IMR-90 (cell line): ENCODE results near the gene FAU. TPM values are rescaled to one million over a fixed set of nuclear protein-coding genes. Genes with fewer than 3 reads are reported as not detected.

Experiments
- ATAC-seq: fragments of 200-7000 bp; cut with Tn5 transposase; 2 replicates; pipeline ENCODE4 v1.9.1; 2020; ENCODE audit warnings: low read depth, mild to moderate bottlenecking, moderate library complexity
- BruUV-seq: library from RNA; stranded (reverse); fragments of 400-500 nt; replicated peaks from 2 replicates; lab custom pipeline; 2021; lab: Mats Ljungman, UMichigan
- CTCF ChIA-PET: fragments of 300-600 bp; formaldehyde crosslinking; extraction: SDS; loops from one replicate; lab custom pipeline; 2021; ENCODE audit warnings: antibody characterized with exemption; lab: Yijun Ruan, JAX
- POLR2A ChIA-PET: fragments of 300-600 bp; sonication (Branson Sonifier 250); formaldehyde crosslinking; loops from one replicate; lab custom pipeline; 2022; ENCODE audit warnings: antibody characterized with exemption; ENCODE audit not compliant: unreplicated experiment; lab: Charles Lee
- DNase-seq: peaks from one replicate; pipeline ENCODE4 v3.0.0; 2013
- H2AFZ ChIP-seq: replicated peaks from 2 replicates; pipeline ENCODE3; 2013; ENCODE audit warnings: low read length, mild to moderate bottlenecking; ENCODE audit not compliant: poor library complexity
- H2AK5ac ChIP-seq: 2 replicates; pipeline ENCODE4 v1.6.1; 2013; ENCODE audit warnings: low read depth, low read length, inconsistent platforms
- H2AK9ac ChIP-seq: replicated peaks from 2 replicates; pipeline ENCODE3; 2013; ENCODE audit warnings: mild to moderate bottlenecking, low read depth, low read length, moderate library complexity; ENCODE audit not compliant: poor library complexity
- H2BK120ac ChIP-seq: 2 replicates; pipeline ENCODE4 v1.6.1; 2013; ENCODE audit warnings: low read depth, low read length, inconsistent platforms
- H2BK15ac ChIP-seq: 3 replicates; pipeline ENCODE4 v1.6.1; 2013; ENCODE audit warnings: low read depth, low read length, inconsistent platforms
- H2BK20ac ChIP-seq: 2 replicates; pipeline ENCODE4 v1.6.1; 2013; ENCODE audit warnings: low read depth, mild to moderate bottlenecking, inconsistent platforms, low read length, moderate library complexity
- H2BK5ac ChIP-seq: 2 replicates; pipeline ENCODE4 v1.6.1; 2013; ENCODE audit warnings: mild to moderate bottlenecking, low read depth, low read length, inconsistent platforms; ENCODE audit not compliant: poor library complexity, severe bottlenecking
- H3K14ac ChIP-seq: replicated peaks from 2 replicates; pipeline ENCODE4 v1.6.1; 2013; ENCODE audit warnings: low read depth, low read length, inconsistent platforms
- H3K18ac ChIP-seq: 2 replicates; pipeline ENCODE4 v1.6.1; 2013; ENCODE audit warnings: low read depth, low read length, control low read depth
- H3K23ac ChIP-seq: 2 replicates; pipeline ENCODE4 v1.6.1; 2013; ENCODE audit warnings: low read depth, low read length, inconsistent platforms
- H3K27ac ChIP-seq: 2 replicates; pipeline ENCODE4 v1.5.1; 2013; ENCODE audit warnings: mild to moderate bottlenecking, control low read depth, low read length; ENCODE audit not compliant: insufficient read depth
- H3K27me3 ChIP-seq: 2 replicates; pipeline ENCODE4 v1.6.1; 2013; ENCODE audit warnings: low read length; ENCODE audit not compliant: control insufficient read depth, insufficient read depth
- H3K36me3 ChIP-seq: 2 replicates; pipeline ENCODE4 v1.6.1; 2013; ENCODE audit warnings: low read length, mixed read lengths; ENCODE audit not compliant: control insufficient read depth, insufficient read depth
- H3K4ac ChIP-seq: 2 replicates; pipeline ENCODE4 v1.6.1; 2013; ENCODE audit warnings: low read depth, low read length, inconsistent platforms
- H3K4me1 ChIP-seq: 2 replicates; pipeline ENCODE4 v1.6.1; 2013; ENCODE audit warnings: low read length, mixed read lengths; ENCODE audit not compliant: control insufficient read depth, insufficient read depth
- H3K4me2 ChIP-seq: 2 replicates; pipeline ENCODE4 v1.6.1; 2013; ENCODE audit warnings: low read depth, mild to moderate bottlenecking, control low read depth, low read length, moderate library complexity
- H3K4me3 ChIP-seq: 2 replicates; pipeline ENCODE4 v1.5.1; 2013; ENCODE audit warnings: low read depth, mild to moderate bottlenecking, control low read depth, low read length, moderate library complexity; ENCODE audit not compliant: insufficient read depth
- H3K56ac ChIP-seq: 2 replicates; pipeline ENCODE4 v1.6.1; 2013; ENCODE audit warnings: low read length, inconsistent platforms; ENCODE audit not compliant: insufficient read depth; ENCODE audit errors: extremely low read depth
- H3K79me1 ChIP-seq, 2 experiments: 2 replicates each; pipeline ENCODE4 v1.6.1; 2013; ENCODE audit warnings: low read length in 2 of 2, inconsistent platforms in 1 of 2, low read depth in 1 of 2
- H3K9ac ChIP-seq: 2 replicates; pipeline ENCODE4 v1.6.1; 2013; ENCODE audit warnings: low read depth, low read length, control low read depth
- H3K9me1 ChIP-seq: 2 replicates; pipeline ENCODE4 v1.6.1; 2013; ENCODE audit warnings: low read length, inconsistent platforms; ENCODE audit not compliant: insufficient read depth
- H3K9me3 ChIP-seq: 2 replicates; pipeline ENCODE4 v1.6.1; 2013; ENCODE audit warnings: low read length; ENCODE audit not compliant: control insufficient read depth, insufficient read depth
- H4K20me1 ChIP-seq: 2 replicates; pipeline ENCODE4 v1.6.1; 2013; ENCODE audit warnings: low read length, inconsistent platforms; ENCODE audit not compliant: insufficient read depth
- H4K5ac ChIP-seq: 2 replicates; pipeline ENCODE4 v1.6.1; 2013; ENCODE audit warnings: mild to moderate bottlenecking, low read depth, low read length, control low read depth
- H4K8ac ChIP-seq, 2 experiments: 2 replicates each; pipeline ENCODE4 v1.6.1; 2013; ENCODE audit warnings: low read depth in 2 of 2, low read length in 2 of 2, control low read depth in 1 of 2, inconsistent platforms in 1 of 2
- H4K91ac ChIP-seq: 2 replicates; pipeline ENCODE4 v1.6.1; 2013; ENCODE audit warnings: low read depth, low read length, inconsistent platforms; ENCODE audit not compliant: insufficient read depth
- NFE2L2 ChIP-seq: fragments of 150-350 bp; IDR thresholded peaks from 2 replicates; pipeline ENCODE4 v1.6.1; 2016; ENCODE audit warnings: low read depth, mild to moderate bottlenecking, low read length
- WGBS, 2 experiments: methylation state at CpG; one replicate each; pipeline versions ENCODE4 v1.1.5 to v1.1.7; 2013; ENCODE audit warnings: missing lambda C conversion rate in 2 of 2; ENCODE audit not compliant: insufficient read length in 1 of 2; ENCODE audit errors: extremely low coverage in 2 of 2; 5-methylcytosine and 5-hydroxymethylcytosine counted together
- dilution Hi-C: fragments of 300-500 bp; cut with HindIII; formaldehyde crosslinking; loops from one replicate; pipeline ENCODE4 v1.14.3; 2018; ENCODE audit warnings: low sequenced_read_pairs; ENCODE audit not compliant: unreplicated experiment
- in situ Hi-C: fragments of 300-500 bp; cut with MboI; formaldehyde crosslinking; loops from 3 replicates; pipeline ENCODE4 v1.14.3; 2019; ENCODE audit warnings: low sequenced_read_pairs, inconsistent platforms, mixed read lengths
- intact Hi-C: fragments of 100-400 bp; cut with micrococcal nuclease; formaldehyde crosslinking; loops from 2 replicates; pipeline ENCODE4 v1.10.0; 2022
- polyA plus RNA-seq, 3 experiments: library from polyadenylated mRNA; depleted of rRNA; stranded (reverse); fragments of >200 nt; gene quantifications; 2 replicates each; pipeline ENCODE4 v1.2.3, GENCODE V29; 2012; ENCODE audit warnings: low replicate concordance in 1 of 3
- total RNA-seq: library from RNA; depleted of rRNA; stranded (reverse); fragments of >200 nt; gene quantifications from 2 replicates; pipeline ENCODE4 v1.2.3, GENCODE V29; 2012

FAU gene
- total and polyA plus RNA-seq, 2 of the 4 experiments (the other 2 are of a cell fraction): 189 to 652 TPM

GRCh38 chr11:65132238-65132987 lies 10.5 kb upstream of the FAU start:
- ATAC-seq: no peak
- peak overlapping the region; percentile 26 for H2AFZ ChIP-seq
- no peak overlapping the region for H2AK5ac ChIP-seq
- WGBS, 2 experiments: no CpG with 5 or more reads among the region's 10 CpGs
- no peak overlapping the region for H3K4me2 ChIP-seq
- no peak for DNase-seq
- H3K36me3 ChIP-seq: peaks cover 52% of the 10 kb centered on the region
- POLR2A ChIA-PET: interaction anchor here (1.0 kb wide), 1 partner anchor 11 kb away, joined by 3 read pairs; the partner anchor contains the start of genes FAU and MRPL49
- no peaks in the 10 kb centered on the region for H3K27me3 ChIP-seq
- no peak overlapping the region for H3K14ac ChIP-seq
- H3K79me1 ChIP-seq: peaks cover 24 to 48% of the 10 kb centered on the region in 2 experiments
- H3K56ac ChIP-seq: no peak overlapping the region
- no peak overlapping the region for H2BK5ac ChIP-seq
- H4K91ac ChIP-seq: no peak overlapping the region
- in situ Hi-C loops: no loop called here
- dilution Hi-C loops: no loop called here
- no TSS peak for BruUV-seq
- H3K18ac ChIP-seq: no peak overlapping the region
- H2AK9ac ChIP-seq: peak overlapping the region; percentile 77
- H4K5ac ChIP-seq: no peak overlapping the region
- TF ChIP-seq NFE2L2: no peak
- peaks cover 28% of the 10 kb centered on the region for H4K20me1 ChIP-seq
- H3K9me3 ChIP-seq: no peaks in the 10 kb centered on the region
- H3K27ac ChIP-seq: no peak overlapping the region
- no peak overlapping the region for H3K9ac ChIP-seq
- H3K4me3 ChIP-seq: no peak overlapping the region
- CTCF ChIA-PET: interaction anchor here (0.5 kb wide), 1 partner anchor 253 kb away, joined by 3 read pairs; no protein-coding TSS in a partner anchor
- intact Hi-C loops: no loop called here
- no peak overlapping the region for H2BK15ac ChIP-seq
- no peak overlapping the region for H3K4ac ChIP-seq
- H2BK120ac ChIP-seq: no peak overlapping the region
- H4K8ac ChIP-seq: no peak overlapping the region
- peaks cover 6% of the 10 kb centered on the region; the same call in 1 of the 2 replicates for H3K4me1 ChIP-seq
- no peak overlapping the region for H2BK20ac ChIP-seq
- peaks cover 21% of the 10 kb centered on the region for H3K9me1 ChIP-seq
- H3K23ac ChIP-seq: no peak overlapping the region
